ENCODE results near the gene ULK4.

Gene ULK4

DNA sequence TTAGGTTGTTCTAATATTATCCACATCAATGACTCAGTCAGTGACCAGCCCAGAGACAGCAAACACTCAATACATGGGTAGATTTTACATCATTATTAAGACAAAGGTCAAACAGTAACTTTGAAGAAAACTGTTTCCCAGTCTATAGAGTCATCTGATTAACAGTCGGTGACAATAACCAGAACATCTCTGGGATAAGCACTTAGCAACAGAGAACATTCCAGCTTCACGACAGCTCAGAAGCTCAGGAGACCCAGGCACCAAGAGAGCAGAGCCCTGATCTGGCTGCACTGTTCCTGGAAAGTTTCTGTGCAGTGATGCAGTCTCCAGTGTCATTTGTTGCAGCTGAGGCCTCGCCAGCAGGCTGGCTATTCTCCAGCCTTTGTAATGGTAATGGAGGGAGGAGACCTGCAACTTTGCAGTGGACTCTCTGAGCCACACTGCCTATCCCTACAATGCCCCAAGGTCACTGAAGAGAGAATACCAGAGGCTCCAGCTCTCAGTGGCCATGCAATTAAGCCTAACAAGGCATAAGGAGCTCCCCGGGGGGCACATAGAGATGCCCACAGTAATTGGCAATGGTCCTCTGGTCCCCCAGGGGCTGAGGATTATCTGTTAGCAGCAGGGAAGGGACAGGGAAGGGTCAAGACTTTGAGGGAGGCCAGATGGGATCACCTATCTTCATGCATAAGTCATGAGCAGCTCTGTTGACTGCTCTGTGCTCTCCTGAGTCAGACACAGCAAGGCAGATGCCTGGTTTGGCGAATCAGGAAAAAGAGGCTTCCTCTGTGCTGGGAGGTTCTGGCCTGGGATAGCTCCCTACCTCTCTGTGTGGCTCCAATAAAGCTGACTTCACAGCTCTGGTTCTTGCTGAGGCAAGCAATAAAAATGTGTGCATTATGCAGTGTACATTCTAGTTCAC lies 599.0 kb downstream of the ULK4 start:
- DNase-seq (ENCODE audit: low read depth in 2 of 2) = no peak

DNA sequence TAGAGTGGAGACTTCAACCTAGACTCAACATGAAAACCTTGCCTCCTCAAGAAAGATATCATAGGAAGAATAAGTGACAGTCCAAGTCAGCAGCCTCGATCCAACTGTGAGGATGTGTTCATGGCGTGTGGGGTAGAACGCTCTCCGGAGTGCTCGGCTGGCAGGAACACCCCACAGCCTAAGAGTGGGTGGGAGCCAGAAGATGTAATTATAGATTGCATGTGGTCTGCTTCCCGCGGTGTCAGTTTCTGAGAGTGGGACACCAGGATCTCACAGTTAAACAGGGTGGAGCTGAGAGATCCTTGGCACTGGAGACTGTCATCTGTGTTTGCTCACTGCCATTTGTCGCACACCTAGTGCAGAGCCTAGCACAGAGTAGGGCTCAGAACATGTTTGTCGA lies 604.6 kb downstream of the ULK4 start:
- DNase-seq (ENCODE audit: low read depth in 2 of 2) = no peak

GRCh38 chr3:41356775-41357174 lies 605.1 kb downstream of the ULK4 start:
- no peak for DNase-seq (ENCODE audit: low read depth in 2 of 2)

DNA sequence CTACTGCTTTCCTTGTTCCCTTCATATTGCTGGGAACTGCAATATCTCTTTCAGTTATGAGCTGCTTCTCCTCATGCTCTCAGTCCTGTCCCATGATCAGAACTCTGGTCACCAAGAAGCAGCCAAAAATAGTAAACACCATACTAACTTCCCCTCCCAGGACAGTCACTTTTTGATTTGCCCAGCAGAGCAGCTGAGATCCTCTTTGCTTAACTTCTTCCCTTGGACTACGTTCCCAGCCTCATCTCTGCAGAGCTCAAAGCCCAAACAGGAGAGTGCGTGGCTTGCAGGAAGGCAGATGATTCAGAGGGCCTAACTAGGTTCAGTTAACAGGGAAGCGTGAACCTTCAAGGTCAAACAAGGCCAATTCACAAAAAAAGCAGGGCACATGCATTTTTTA lies 609.4 kb downstream of the ULK4 start:
- no peak for DNase-seq (ENCODE audit: low read depth in 2 of 2)

DNA sequence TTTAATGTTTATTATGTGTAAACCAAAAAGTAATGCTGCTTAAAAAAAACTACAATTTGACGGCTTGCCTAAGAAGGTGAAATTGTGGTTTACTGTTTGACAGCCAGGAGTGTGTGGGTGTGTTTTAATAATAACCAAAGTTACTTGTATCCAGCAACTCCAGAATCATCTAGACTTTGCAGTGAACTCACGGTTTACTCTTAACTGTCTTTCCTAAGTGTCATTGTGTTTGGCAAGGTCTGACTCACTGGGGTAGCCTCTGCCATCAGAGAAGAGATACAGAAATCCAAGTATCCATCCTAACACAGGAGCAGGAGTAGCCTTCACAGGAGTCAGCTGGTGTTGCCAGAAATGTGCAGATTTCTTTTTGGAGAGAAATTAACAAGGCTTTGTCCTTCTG lies 611.5 kb downstream of the ULK4 start:
- DNase-seq (ENCODE audit: low read depth in 2 of 2) = no peak

GRCh38 chr3:41348401-41348800 lies 613.5 kb downstream of the ULK4 start:
- no peak for DNase-seq (ENCODE audit: low read depth in 2 of 2)

- DNase-seq (ENCODE audit: low read depth in 2 of 2) = no peak
Measured at GRCh38 chr3:41346698-41347270, 615.1 kb downstream of the ULK4 start.

- no peak for DNase-seq (ENCODE audit: low read depth in 2 of 2)
Measured at GRCh38 chr3:41345788-41346187, 616.1 kb downstream of the ULK4 start.

DNA sequence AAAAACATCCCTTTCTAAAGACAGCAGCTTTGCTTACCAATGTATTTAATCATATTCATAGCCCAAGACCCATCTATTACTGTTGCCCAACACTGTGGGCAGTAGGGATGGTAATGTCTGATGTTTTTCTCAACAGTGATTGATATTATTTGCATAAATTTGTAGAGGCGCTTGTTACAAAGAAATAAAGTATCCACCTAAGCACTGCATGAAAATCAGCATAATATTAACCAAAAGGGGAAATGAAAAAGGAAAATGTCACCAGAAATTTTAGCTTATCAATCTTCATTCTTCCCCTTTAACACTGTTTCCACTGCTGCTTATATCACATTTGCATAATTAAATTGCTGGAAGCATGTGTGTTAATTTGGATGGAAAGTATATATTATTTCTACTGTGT lies 622.1 kb downstream of the ULK4 start:
- DNase-seq (ENCODE audit: low read depth in 2 of 2) = no peak

DNA sequence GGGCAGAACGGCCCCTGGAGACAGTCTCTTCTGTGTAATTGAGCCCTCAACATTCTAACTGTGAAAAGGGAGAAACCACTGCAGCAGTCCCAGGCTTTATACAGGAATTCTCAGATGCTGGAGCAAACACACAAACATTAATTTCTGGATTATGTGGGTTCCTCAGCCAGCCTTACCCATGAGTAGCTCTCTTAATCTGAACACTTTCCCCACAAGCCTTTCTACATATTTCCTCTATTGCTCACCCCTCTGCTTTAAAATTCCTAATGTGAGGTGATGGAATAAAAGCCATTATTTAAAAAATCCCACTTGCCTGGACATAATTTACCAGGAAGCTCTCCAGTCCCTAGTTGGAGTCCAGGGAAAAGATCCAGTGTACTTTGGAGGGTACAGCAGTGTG lies 623.6 kb downstream of the ULK4 start:
- no peak for DNase-seq (ENCODE audit: low read depth in 2 of 2)

DNA sequence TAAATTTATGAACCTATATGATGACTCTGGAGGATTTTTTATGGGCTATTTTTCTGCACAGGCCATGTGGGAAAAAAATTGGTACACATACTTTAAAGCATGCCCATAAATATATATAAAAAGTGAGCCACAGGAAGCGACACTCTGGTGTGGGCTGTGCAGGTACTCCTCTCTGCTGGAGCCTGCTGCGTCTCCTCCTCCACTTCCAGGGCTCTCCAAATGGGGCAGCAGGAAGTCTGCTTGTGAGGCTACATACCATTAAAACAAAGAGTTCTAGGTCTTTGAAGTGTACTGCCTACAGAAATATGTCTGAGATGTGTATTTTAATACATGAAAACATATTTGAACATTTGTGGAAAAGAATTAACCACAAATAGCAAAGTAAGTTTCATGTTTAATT lies 627.5 kb downstream of the ULK4 start:
- DNase-seq (ENCODE audit: low read depth in 2 of 2) = no peak

DNA sequence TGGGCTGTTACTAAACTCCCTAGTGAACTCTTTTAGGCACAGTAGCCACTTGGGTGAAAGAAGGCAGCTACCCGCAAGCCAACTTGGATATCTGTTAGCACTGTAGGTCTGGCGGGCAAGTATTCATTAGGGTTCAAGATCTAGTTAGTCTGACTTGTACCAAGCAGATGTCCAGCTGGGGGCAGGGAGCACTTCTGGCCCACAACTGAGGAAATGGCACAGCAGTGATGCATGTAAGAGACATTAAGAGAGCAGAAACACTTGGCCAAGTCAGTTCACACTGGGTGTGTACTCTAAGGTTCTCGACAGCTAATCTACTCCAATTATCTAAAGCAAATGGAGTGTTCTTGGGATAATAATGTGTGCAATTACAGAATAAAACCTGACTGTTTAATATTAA lies 630.9 kb downstream of the ULK4 start:
- no peak for DNase-seq (ENCODE audit: low read depth in 2 of 2)

- no peak for DNase-seq (ENCODE audit: low read depth in 2 of 2)
Measured at GRCh38 chr3:41330465-41330864, 631.4 kb downstream of the ULK4 start.

DNA sequence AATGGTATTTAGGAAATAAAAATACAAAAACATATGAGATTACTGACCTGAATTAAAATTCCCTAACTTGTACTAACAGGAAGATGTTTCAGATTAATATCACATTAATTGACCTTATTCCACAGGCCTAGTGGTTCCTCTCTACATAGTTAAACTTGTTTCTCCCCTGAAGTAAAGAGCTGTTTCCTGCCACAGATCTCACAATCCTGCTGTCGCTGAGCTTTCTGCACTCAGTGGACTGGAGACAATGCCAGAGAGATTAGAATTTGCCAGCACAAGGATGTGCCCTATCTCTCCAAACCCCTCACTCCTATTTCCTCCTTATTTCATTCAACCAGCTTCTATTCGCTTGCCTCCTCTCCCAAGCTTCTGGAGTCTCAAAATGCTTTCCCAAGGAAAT lies 632.0 kb downstream of the ULK4 start:
- DNase-seq (ENCODE audit: low read depth in 2 of 2) = no peak

DNA sequence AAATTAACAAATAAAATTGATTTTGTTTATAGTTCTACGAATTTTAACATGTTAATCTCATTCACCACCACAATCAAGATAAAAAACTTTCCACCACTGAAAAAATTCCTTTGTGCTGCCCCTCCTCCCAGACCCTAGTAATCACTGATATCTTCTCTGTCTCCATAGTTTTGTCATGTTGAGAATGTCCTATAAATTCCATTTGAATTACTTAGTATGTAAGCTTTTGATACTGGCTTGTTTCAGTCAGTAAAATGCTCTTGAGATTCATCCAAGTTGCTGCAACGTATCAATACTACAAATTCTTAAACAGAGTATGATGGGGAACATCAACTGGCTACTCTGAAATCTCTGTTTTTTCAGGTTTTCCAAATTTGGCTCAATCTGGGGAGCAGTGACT lies 633.0 kb downstream of the ULK4 start:
- DNase-seq (ENCODE audit: low read depth in 2 of 2) = no peak

DNA sequence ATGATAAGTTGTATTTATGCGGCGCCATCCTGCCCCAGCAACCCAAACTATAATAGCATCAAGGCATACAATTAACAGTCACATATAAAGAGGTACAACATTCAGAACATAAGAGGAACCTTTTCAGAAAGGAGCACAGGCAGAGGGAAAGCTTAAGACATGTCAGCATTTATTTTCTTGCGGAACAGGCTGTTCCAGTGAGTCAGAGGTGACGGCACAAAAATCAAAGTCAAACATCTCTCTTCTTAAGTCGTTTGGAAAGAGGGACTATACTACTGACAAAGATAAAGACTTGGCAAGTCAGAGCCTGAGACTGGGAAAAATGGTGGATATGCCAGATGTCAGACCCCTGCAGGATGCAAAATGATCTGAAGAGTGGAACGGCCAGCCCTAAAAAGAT lies 634.2 kb downstream of the ULK4 start:
- no peak for DNase-seq (ENCODE audit: low read depth in 2 of 2)

DNA sequence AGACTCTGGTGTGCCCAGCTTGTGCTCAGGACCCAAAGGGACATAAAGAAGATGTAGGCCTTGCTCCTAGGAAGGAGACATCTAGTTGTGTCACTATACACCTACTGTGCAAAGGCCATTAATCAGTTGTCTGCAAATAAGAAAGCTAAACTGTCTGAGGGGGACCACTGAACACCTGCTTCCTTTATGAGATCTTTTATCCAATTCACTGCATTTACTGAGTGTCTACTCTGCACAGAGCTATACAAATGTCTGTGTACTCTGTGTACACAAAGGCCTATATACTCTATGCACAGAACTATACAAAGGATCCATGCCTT lies 637.8 kb downstream of the ULK4 start:
- no peak for DNase-seq (ENCODE audit: low read depth in 2 of 2)

- no peak for DNase-seq (ENCODE audit: low read depth in 2 of 2)
Measured at GRCh38 chr3:41323467-41324155, 638.3 kb downstream of the ULK4 start.

DNA sequence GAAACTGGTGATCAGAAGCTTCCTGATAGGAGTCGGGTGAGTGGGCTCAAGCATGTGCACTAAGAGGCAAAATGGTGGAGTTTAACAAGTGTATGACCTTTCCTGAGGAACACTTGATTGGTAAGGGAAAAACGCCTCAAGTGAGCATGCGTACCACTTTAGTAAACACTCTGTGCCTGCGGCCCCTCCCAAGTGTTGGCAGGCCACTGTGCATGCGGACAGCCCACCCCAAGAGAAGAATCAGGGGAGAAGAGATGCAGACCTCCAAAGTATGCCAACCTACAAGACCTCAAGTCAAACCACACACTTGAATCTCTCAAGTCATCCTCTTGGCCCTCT lies 640.3 kb downstream of the ULK4 start:
- no peak for DNase-seq (ENCODE audit: low read depth in 2 of 2)

GRCh38 chr3:41320953-41321641 lies 640.8 kb downstream of the ULK4 start:
- DNase-seq (ENCODE audit: low read depth in 2 of 2) = no peak

DNA sequence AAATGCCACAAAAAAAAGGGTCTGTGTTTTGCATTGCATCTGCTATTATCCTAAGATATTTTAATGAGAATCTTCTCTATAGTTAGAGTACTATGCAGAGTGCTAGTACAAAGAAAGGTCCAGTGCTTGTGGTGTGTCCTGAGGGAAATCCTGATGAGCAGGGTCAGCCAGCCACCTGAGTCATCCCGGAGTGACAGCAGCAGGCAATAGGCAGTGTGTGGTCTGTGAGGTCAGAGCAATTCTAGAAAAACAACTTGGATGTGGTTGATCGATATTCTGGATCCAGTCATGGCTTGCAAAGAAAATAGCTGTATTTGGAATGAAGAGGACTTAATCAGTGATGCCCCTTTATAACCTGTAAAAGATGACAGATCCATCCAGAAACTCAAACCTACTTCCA lies 643.4 kb downstream of the ULK4 start:
- no peak for DNase-seq (ENCODE audit: low read depth in 2 of 2)

DNA sequence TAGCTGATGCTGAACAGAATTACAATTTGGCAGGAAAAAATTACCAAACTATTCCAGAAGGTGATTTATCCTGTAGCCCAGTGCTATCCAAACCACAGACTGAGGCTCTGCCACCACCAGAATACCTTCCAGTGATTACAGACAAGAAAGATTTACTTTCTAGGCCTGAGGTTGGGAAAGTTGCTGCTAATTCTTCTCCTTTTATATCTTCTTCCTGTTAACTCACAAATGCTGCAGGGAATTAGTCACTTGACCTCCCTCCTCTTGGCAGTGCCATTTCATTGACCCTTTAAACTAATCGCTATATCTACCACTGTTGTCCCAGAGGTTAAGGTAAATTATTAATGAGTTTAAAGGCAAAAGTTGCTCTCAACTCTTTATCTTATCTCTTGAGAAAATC lies 644.2 kb downstream of the ULK4 start:
- no peak for DNase-seq (ENCODE audit: low read depth in 2 of 2)

- DNase-seq (ENCODE audit: low read depth in 2 of 2) = no peak
Measured at GRCh38 chr3:41317298-41317697, 644.6 kb downstream of the ULK4 start.
